Measurements from ENCODE around the gene TRAPPC8.
"Not testable (repeated sequence)": the region's sequence is repeated elsewhere in the genome, so short reads cannot be mapped to it uniquely, and the experiment has no call there.

The TRAPPC8 gene

GRCh38 chr18:31926988-31927387 is 15.9 kb downstream of the TRAPPC8 start:
- not testable (repeated sequence) for H3K4me2 ChIP-seq, H3K27ac ChIP-seq, H3K9me3 ChIP-seq, H3K4me3 ChIP-seq, H3K27me3 ChIP-seq, H3K9ac ChIP-seq, H3K4me1 ChIP-seq
- peaks cover 42% of the 10 kb centered on the region for H4K20me1 ChIP-seq
- peaks cover 94% of the 10 kb centered on the region for H3K36me3 ChIP-seq
- TF ChIP-seq Cebpa-rat (IDR thresholded peaks at IDR 0.05): peak; percentile 93

- Histone ChIP-seq H3K4me1 (peaks cover 46% of the 10 kb centered on the region), H3K36me3 (peaks cover 66% of the 10 kb centered on the region), H3K4me2 (peak overlapping the region; percentile 80), H3K9ac (no peak overlapping the region), H3K27me3 (no peaks in the 10 kb centered on the region), H4K20me1 (no peaks in the 10 kb centered on the region), H3K4me3 (no peak overlapping the region), H3K9me3 (no peaks in the 10 kb centered on the region; the same call in 1 of the 2 replicates), H3K27ac (peak overlapping the region; percentile 79)
- TF ChIP-seq Cebpa-rat (IDR thresholded peaks at IDR 0.05): no peak
Observed at GRCh38 chr18:31920277-31920676, 22.7 kb downstream of the TRAPPC8 start.

GRCh38 chr18:31919366-31919765 is 23.6 kb downstream of the TRAPPC8 start:
- peaks cover 69% of the 10 kb centered on the region for H3K36me3 ChIP-seq
- H3K9me3 ChIP-seq, H3K27me3 ChIP-seq, H4K20me1 ChIP-seq, H3K9ac ChIP-seq, H3K4me3 ChIP-seq: not testable (repeated sequence)
- peaks cover 46% of the 10 kb centered on the region for H3K4me1 ChIP-seq
- H3K4me2 ChIP-seq: peak overlapping the region; percentile 80
- H3K27ac ChIP-seq: peak overlapping the region; percentile 79

- Histone ChIP-seq H4K20me1 (no peaks in the 10 kb centered on the region), H3K36me3 (peaks cover 69% of the 10 kb centered on the region), H3K27me3 (no peaks in the 10 kb centered on the region), H3K4me1 (peaks cover 46% of the 10 kb centered on the region), H3K9me3 (no peaks in the 10 kb centered on the region; the same call in 1 of the 2 replicates), H3K4me3 (peak overlapping the region; percentile 22; the same call in 1 of the 2 replicates), H3K9ac (no peak overlapping the region), H3K4me2 (peak overlapping the region; percentile 80), H3K27ac (peak overlapping the region; percentile 79)
- TF ChIP-seq Cebpa-rat (IDR thresholded peaks at IDR 0.05): no peak
Observed at GRCh38 chr18:31918733-31919132, 24.2 kb downstream of the TRAPPC8 start.

GRCh38 chr18:31901063-31901462 is 41.9 kb downstream of the TRAPPC8 start:
- Histone ChIP-seq H3K27me3 (no peaks in the 10 kb centered on the region), H3K27ac (no peak overlapping the region), H3K4me2 (no peak overlapping the region), H4K20me1 (0 out of 2 replicates have a peak, but pooled peaks cover 7% of the 10 kb centered on the region), H3K36me3 (peaks cover 90% of the 10 kb centered on the region), H3K9me3 (no peaks in the 10 kb centered on the region), H3K4me1 (no peaks in the 10 kb centered on the region), H3K9ac (no peak overlapping the region), H3K4me3 (no peak overlapping the region)
- TF ChIP-seq Cebpa-rat (IDR thresholded peaks at IDR 0.05): no peak

GRCh38 chr18:31899771-31900170 is 43.2 kb downstream of the TRAPPC8 start:
- H3K4me2 ChIP-seq, H3K9me3 ChIP-seq, H3K9ac ChIP-seq, H3K27ac ChIP-seq, H4K20me1 ChIP-seq, H3K27me3 ChIP-seq, H3K4me3 ChIP-seq, H3K4me1 ChIP-seq: not testable (repeated sequence)
- peaks cover 88% of the 10 kb centered on the region for H3K36me3 ChIP-seq

GRCh38 chr18:31892936-31893335 is 50.0 kb downstream of the TRAPPC8 start:
- Histone ChIP-seq H3K36me3 (peaks cover 89% of the 10 kb centered on the region), H3K9ac (no peak overlapping the region), H3K4me3 (no peak overlapping the region), H3K4me2 (no peak overlapping the region), H3K9me3 (no peaks in the 10 kb centered on the region), H4K20me1 (peaks cover 24% of the 10 kb centered on the region; the same call in 1 of the 2 replicates), H3K27ac (no peak overlapping the region), H3K4me1 (no peaks in the 10 kb centered on the region), H3K27me3 (no peaks in the 10 kb centered on the region)
- no peak for TF ChIP-seq Cebpa-rat (IDR thresholded peaks at IDR 0.05)

GRCh38 chr18:31891566-31891965 is 51.4 kb downstream of the TRAPPC8 start:
- peaks cover 93% of the 10 kb centered on the region for H3K36me3 ChIP-seq
- no peaks in the 10 kb centered on the region for H3K4me1 ChIP-seq
- TF ChIP-seq Cebpa-rat (IDR thresholded peaks at IDR 0.05): no peak

GRCh38 chr18:31884020-31884419 is 58.9 kb downstream of the TRAPPC8 start:
- H3K4me3 ChIP-seq: no peak overlapping the region
- no peak for TF ChIP-seq Cebpa-rat (IDR thresholded peaks at IDR 0.05)
- H3K27me3 ChIP-seq: no peaks in the 10 kb centered on the region
- no peak overlapping the region for H3K27ac ChIP-seq
- no peak overlapping the region for H3K9ac ChIP-seq
- H3K4me1 ChIP-seq: no peaks in the 10 kb centered on the region
- peaks cover 98% of the 10 kb centered on the region for H3K36me3 ChIP-seq
- H4K20me1 ChIP-seq: peaks cover 18% of the 10 kb centered on the region
- no peak overlapping the region for H3K4me2 ChIP-seq
- peaks cover 38% of the 10 kb centered on the region for H3K9me3 ChIP-seq

More at GRCh38 chr18:31891566-31891965, 51.4 kb downstream of the TRAPPC8 start:
- H3K27ac ChIP-seq: no peak overlapping the region
- no peaks in the 10 kb centered on the region for H3K27me3 ChIP-seq
- no peak overlapping the region for H3K4me3 ChIP-seq
- no peak overlapping the region for H3K9ac ChIP-seq
- H3K9me3 ChIP-seq: no peaks in the 10 kb centered on the region
- H3K4me2 ChIP-seq: no peak overlapping the region
- H4K20me1 ChIP-seq: peaks cover 25% of the 10 kb centered on the region; the same call in 1 of the 2 replicates

- Histone ChIP-seq H3K27me3 (no peaks in the 10 kb centered on the region), H4K20me1 (peaks cover 30% of the 10 kb centered on the region), H3K36me3 (peaks cover 98% of the 10 kb centered on the region), H3K9me3 (peaks cover 38% of the 10 kb centered on the region), H3K4me3 (no peak overlapping the region), H3K27ac (no peak overlapping the region), H3K9ac (no peak overlapping the region), H3K4me2 (no peak overlapping the region), H3K4me1 (no peaks in the 10 kb centered on the region)
- no peak for TF ChIP-seq Cebpa-rat (IDR thresholded peaks at IDR 0.05)
Observed at GRCh38 chr18:31880186-31880898, 62.6 kb downstream of the TRAPPC8 start.

Data from BLaER1 (cell line).